ENCODE measurements around the gene NTF3.

GRCh38 chr12:5391653-5392052, 40.3 kb upstream of the NTF3 start:
- TF ChIP-seq CTCF (IDR thresholded peaks at IDR 0.05) (no peak), POLR2AphosphoS5 (IDR thresholded peaks at IDR 0.05) (no peak), POLR2A (IDR thresholded peaks at IDR 0.05) (no peak), EP300 (IDR thresholded peaks at IDR 0.05) (no peak)

Data from upper lobe of left lung (tissue), 4 donors.